HCT116 (cell line): ENCODE measurements around the gene MEF2D. TPM values are rescaled to one million over a fixed set of nuclear protein-coding genes. Genes with fewer than 3 reads are reported as not detected.

Experiments used
- ATAC-seq: fragments of 200-7000 bp; cut with Tn5 transposase; 2 replicates; pipeline ENCODE4 v1.9.1; 2020; ENCODE audit warnings: mild to moderate bottlenecking, moderate library complexity
- BruUV-seq: library from RNA; stranded (reverse); fragments of 400-500 nt; replicated peaks from 2 replicates; lab custom pipeline; 2021; lab: Mats Ljungman, UMichigan
- CTCF ChIA-PET: fragments of 300-600 bp; sonication (Branson Sonifier 250); formaldehyde crosslinking; loops from one replicate; lab custom pipeline; 2021; ENCODE audit warnings: antibody characterized with exemption; lab: Charles Lee
- POLR2A ChIA-PET: fragments of 300-600, 350-600 bp; sonication (Branson Sonifier 250); formaldehyde crosslinking; loops from one replicate; lab custom pipeline; 2021; ENCODE audit warnings: antibody characterized with exemption; lab: Charles Lee
- RAD21 ChIA-PET, 2 experiments: fragments of 300-600 bp; sonication (Branson Sonifier 250); formaldehyde crosslinking; loops; one replicate each; lab custom pipeline; 2023; ENCODE audit warnings: low total read pairs in 2 of 2; ENCODE audit not compliant: uncharacterized antibody in 2 of 2, unreplicated experiment in 2 of 2, low non-redundant PET in 1 of 2; lab: Charles Lee
- DNase-seq: peaks from one replicate; pipeline ENCODE4 v3.0.0-alpha.2; 2010; ENCODE audit warnings: low read depth, low spot score
- H2AFZ ChIP-seq: fragments of 200-600 bp; shearing (Covaris generic), sonication (generic); 2 replicates; pipeline ENCODE4 v1.6.1; 2017; ENCODE audit warnings: low read depth, mixed run types, mixed read lengths, antibody characterized with exemption, low read length; ENCODE audit not compliant: poor library complexity, severe bottlenecking
- H3K27ac ChIP-seq: 2 replicates; pipeline ENCODE4 v1.5.1; 2012; ENCODE audit warnings: low read depth, low read length
- H3K27me3 ChIP-seq: fragments of 200-600 bp; sonication (generic); 2 replicates; pipeline ENCODE4 v1.6.1; 2016; ENCODE audit warnings: mixed run types, low read length, mixed read lengths; ENCODE audit not compliant: insufficient read depth
- H3K36me3 ChIP-seq, 2 experiments: fragments of 200-500 bp in 1 of 2; fragments of 200-600 bp in 1 of 2; sonication (Bioruptor generic) in 1 of 2; sonication (generic) in 1 of 2; 2 replicates each; pipeline versions ENCODE4 v1.5.1 to v1.6.1; 2014 to 2016; ENCODE audit warnings: low read length in 2 of 2, inconsistent platforms in 1 of 2, mixed read lengths in 1 of 2, mixed run types in 1 of 2; ENCODE audit not compliant: insufficient read depth in 2 of 2, control insufficient read depth in 1 of 2
- H3K4me1 ChIP-seq, 2 experiments: fragments of 200-600 bp in 1 of 2; sonication (generic) in 1 of 2; 2 replicates each; pipeline versions ENCODE4 v1.5.1 to v1.6.1; 2012 to 2017; ENCODE audit warnings: low read length in 2 of 2, inconsistent platforms in 1 of 2, mild to moderate bottlenecking in 1 of 2, mixed read lengths in 1 of 2, mixed run types in 1 of 2, moderate library complexity in 1 of 2; ENCODE audit not compliant: insufficient read depth in 2 of 2, control insufficient read depth in 1 of 2
- H3K4me2 ChIP-seq: fragments of 200-600 bp; sonication (generic); 2 replicates; pipeline ENCODE4 v1.6.1; 2017; ENCODE audit warnings: mixed run types, low read length, mixed read lengths
- H3K4me3 ChIP-seq, 2 experiments: fragments of 200-600 bp in 1 of 2; sonication (generic) in 1 of 2; replicated peaks in 1 of 2; 2 replicates each; pipeline ENCODE4 v1.5.1; 2011 to 2016; ENCODE audit warnings: low read length in 2 of 2, control low read depth in 1 of 2, low read depth in 1 of 2, mild to moderate bottlenecking in 1 of 2, mixed read lengths in 1 of 2, mixed run types in 1 of 2
- H3K79me2 ChIP-seq: fragments of 200-600 bp; sonication (generic); 2 replicates; pipeline ENCODE4 v1.6.1; 2017; ENCODE audit warnings: mild to moderate bottlenecking, mixed run types, low read length, moderate library complexity, mixed read lengths; ENCODE audit not compliant: insufficient read depth
- H3K9ac ChIP-seq: fragments of 200-600 bp; sonication (generic); 2 replicates; pipeline ENCODE4 v1.6.1; 2016; ENCODE audit warnings: low read length, mixed read lengths
- H3K9me2 ChIP-seq: fragments of 200-600 bp; sonication (generic), shearing (Covaris generic); 2 replicates; pipeline ENCODE4 v1.6.1; 2017; ENCODE audit warnings: mixed run types, mild to moderate bottlenecking, moderate library complexity; ENCODE audit not compliant: insufficient read depth
- H3K9me3 ChIP-seq, 2 experiments: fragments of 200-500 bp in 1 of 2; fragments of 200-600 bp in 1 of 2; sonication (Bioruptor generic) in 1 of 2; sonication (generic) in 1 of 2; 2 replicates each; pipeline ENCODE4 v1.6.1; 2014 to 2017; ENCODE audit warnings: low read length in 2 of 2, mixed read lengths in 2 of 2, inconsistent platforms in 1 of 2, low read depth in 1 of 2, mild to moderate bottlenecking in 1 of 2, mixed run types in 1 of 2, moderate library complexity in 1 of 2; ENCODE audit not compliant: control insufficient read depth in 1 of 2, insufficient read depth in 1 of 2
- H4K20me1 ChIP-seq: fragments of 200-600 bp; sonication (generic), shearing (Covaris generic); 2 replicates; pipeline ENCODE4 v1.6.1; 2017; ENCODE audit warnings: mixed run types, mild to moderate bottlenecking, moderate library complexity; ENCODE audit not compliant: insufficient read depth
- CEBPB ChIP-seq: IDR thresholded peaks from 2 replicates; pipeline ENCODE4 v1.6.1; 2012; ENCODE audit warnings: low read depth
- JUND ChIP-seq: IDR thresholded peaks from 2 replicates; pipeline ENCODE4 v1.6.1; 2012
- POLR2A ChIP-seq: IDR thresholded peaks from 2 replicates; pipeline ENCODE4 v1.7.0; 2011; ENCODE audit warnings: borderline replicate concordance; ENCODE audit not compliant: insufficient read depth, insufficient read length; ENCODE audit errors: extremely low read depth
- POLR2AphosphoS5 ChIP-seq: IDR thresholded peaks from 2 replicates; pipeline ENCODE4 v1.6.1; 2011; ENCODE audit warnings: mild to moderate bottlenecking, low read depth, low read length, moderate library complexity
- TCF7L2 ChIP-seq: IDR thresholded peaks from 2 replicates; pipeline ENCODE4 v1.7.0; 2011; ENCODE audit warnings: borderline replicate concordance, inconsistent platforms; ENCODE audit not compliant: insufficient read depth, insufficient read length; ENCODE audit errors: extremely low read depth
- ZNF274 ChIP-seq: fragments of 200-500 bp; sonication (Bioruptor generic); IDR thresholded peaks from 2 replicates; pipeline ENCODE4 v1.6.1; 2014; ENCODE audit warnings: mild to moderate bottlenecking, low read depth, low read length, inconsistent platforms
- intact Hi-C: fragments of 100-400 bp; cut with micrococcal nuclease; formaldehyde crosslinking; loops from 2 replicates; pipeline ENCODE4 v1.10.0; 2022
- total RNA-seq: library from RNA; stranded (reverse); gene quantifications from one replicate; pipeline ENCODE4 v1.2.1, GENCODE V29; 2021; ENCODE audit not compliant: unreplicated experiment
- TF ChIP-seq, protein P1 (sequence below): IDR thresholded peaks from 2 replicates; pipeline ENCODE4 v1.6.1; 2012; ENCODE audit warnings: low read depth
- TF ChIP-seq, protein P2 (sequence below): IDR thresholded peaks from 2 replicates; pipeline ENCODE4 v1.6.1; 2012
- TF ChIP-seq, protein P3 (sequence below): IDR thresholded peaks from 2 replicates; pipeline ENCODE4 v1.6.1; 2011; ENCODE audit warnings: mild to moderate bottlenecking, low read length, moderate library complexity; ENCODE audit not compliant: insufficient replicate concordance; ENCODE audit errors: extremely low read depth

The MEF2D gene
- total RNA-seq, 1 experiment from 2014 or later: 44.2 TPM

DNA sequence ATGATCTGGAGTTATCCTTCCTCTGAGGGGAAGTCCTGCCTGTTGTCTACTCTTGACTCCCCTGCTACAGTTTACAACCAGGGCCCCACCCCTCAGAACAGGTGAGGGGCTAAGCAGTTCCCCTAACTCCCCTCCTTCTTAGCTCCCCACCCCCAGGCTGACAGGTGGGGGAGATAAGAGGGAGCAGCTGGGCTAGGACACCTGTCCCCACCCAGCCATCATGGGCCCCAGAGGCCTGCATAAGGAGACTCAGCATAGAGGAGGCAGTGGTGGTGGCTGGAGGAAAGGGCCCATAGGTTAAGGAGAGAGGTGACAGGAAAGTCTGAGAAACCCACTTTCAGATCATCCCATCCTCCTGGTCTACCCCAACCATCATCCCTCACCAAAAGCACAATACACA lies 6.8 kb downstream of the MEF2D start (continued):
- TF ChIP-seq, protein P1, sequence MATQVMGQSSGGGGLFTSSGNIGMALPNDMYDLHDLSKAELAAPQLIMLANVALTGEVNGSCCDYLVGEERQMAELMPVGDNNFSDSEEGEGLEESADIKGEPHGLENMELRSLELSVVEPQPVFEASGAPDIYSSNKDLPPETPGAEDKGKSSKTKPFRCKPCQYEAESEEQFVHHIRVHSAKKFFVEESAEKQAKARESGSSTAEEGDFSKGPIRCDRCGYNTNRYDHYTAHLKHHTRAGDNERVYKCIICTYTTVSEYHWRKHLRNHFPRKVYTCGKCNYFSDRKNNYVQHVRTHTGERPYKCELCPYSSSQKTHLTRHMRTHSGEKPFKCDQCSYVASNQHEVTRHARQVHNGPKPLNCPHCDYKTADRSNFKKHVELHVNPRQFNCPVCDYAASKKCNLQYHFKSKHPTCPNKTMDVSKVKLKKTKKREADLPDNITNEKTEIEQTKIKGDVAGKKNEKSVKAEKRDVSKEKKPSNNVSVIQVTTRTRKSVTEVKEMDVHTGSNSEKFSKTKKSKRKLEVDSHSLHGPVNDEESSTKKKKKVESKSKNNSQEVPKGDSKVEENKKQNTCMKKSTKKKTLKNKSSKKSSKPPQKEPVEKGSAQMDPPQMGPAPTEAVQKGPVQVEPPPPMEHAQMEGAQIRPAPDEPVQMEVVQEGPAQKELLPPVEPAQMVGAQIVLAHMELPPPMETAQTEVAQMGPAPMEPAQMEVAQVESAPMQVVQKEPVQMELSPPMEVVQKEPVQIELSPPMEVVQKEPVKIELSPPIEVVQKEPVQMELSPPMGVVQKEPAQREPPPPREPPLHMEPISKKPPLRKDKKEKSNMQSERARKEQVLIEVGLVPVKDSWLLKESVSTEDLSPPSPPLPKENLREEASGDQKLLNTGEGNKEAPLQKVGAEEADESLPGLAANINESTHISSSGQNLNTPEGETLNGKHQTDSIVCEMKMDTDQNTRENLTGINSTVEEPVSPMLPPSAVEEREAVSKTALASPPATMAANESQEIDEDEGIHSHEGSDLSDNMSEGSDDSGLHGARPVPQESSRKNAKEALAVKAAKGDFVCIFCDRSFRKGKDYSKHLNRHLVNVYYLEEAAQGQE: no peak
- TF ChIP-seq POLR2AphosphoS5: no peak

DNA sequence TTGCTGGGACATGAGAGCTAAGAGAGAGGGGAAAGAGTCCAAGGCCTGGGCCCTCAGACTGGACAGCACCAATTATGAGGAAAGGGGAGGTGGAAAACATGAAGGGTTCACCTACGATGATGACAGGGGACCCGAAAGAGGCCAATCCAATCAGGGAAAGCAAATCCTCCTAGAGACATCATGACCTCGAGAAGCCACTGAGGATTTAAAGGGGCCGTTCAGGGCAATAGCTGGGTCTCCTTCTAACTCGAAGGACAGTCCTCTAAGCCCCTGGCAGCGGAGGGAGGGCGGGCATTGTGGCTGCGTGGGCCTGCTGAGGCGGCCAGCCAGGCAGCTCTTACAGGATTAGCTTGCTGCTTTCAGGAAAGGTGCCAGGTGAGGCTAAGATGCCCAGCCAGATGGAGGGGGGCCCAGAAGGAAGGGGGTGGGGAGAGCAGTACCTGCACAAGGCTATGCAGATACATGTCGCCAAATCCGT lies 7.4 kb downstream of the MEF2D start:
- Histone ChIP-seq H3K36me3 (no peaks in the 10 kb centered on the region), H3K9ac (no peak overlapping the region), H3K9me2 (no peaks in the 10 kb centered on the region), H3K4me3 (no peak overlapping the region), H3K9me3 (no peaks in the 10 kb centered on the region), H3K4me1 (peaks cover 48 to 81% of the 10 kb centered on the region in 2 experiments), H4K20me1 (no peaks in the 10 kb centered on the region; the same call in 1 of the 2 replicates), H3K79me2 (peaks cover 100% of the 10 kb centered on the region), H3K27me3 (no peaks in the 10 kb centered on the region), H2AFZ (no peak overlapping the region), H3K27ac (no peak overlapping the region), H3K4me2 (no peak overlapping the region)
- ChIA-PET POLR2A (no interaction called here), RAD21 (interaction anchor here in 1 of 2 experiments (0.6 kb wide), 1 partner anchor 13 kb away, joined by 3 read pairs; no protein-coding TSS in a partner anchor), CTCF (no interaction called here)
- no peak for TF ChIP-seq JUND
- TF ChIP-seq, protein P2, sequence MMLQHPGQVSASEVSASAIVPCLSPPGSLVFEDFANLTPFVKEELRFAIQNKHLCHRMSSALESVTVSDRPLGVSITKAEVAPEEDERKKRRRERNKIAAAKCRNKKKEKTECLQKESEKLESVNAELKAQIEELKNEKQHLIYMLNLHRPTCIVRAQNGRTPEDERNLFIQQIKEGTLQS: no peak
- no peak for TF ChIP-seq TCF7L2
- no peak for TF ChIP-seq ZNF274
- TF ChIP-seq CEBPB: no peak
- TF ChIP-seq, protein P3, sequence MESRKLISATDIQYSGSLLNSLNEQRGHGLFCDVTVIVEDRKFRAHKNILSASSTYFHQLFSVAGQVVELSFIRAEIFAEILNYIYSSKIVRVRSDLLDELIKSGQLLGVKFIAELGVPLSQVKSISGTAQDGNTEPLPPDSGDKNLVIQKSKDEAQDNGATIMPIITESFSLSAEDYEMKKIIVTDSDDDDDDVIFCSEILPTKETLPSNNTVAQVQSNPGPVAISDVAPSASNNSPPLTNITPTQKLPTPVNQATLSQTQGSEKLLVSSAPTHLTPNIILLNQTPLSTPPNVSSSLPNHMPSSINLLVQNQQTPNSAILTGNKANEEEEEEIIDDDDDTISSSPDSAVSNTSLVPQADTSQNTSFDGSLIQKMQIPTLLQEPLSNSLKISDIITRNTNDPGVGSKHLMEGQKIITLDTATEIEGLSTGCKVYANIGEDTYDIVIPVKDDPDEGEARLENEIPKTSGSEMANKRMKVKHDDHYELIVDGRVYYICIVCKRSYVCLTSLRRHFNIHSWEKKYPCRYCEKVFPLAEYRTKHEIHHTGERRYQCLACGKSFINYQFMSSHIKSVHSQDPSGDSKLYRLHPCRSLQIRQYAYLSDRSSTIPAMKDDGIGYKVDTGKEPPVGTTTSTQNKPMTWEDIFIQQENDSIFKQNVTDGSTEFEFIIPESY: no peak
- no peak for TF ChIP-seq POLR2A
- DNase-seq (no peak), ATAC-seq (no peak)
- no TSS peak for BruUV-seq
- intact Hi-C loops: no loop called here
